Heart left ventricle (tissue), 16 donors: ENCODE data around the gene KIAA0753. TPM values are rescaled to one million over a fixed set of nuclear protein-coding genes. Genes with fewer than 3 reads are reported as not detected.

Experiments used
- ATAC-seq, 4 donors: fragments of 200-7000 bp; cut with Tn5 transposase; one replicate each; pipeline ENCODE4 v1.9.1; 2020 to 2022; ENCODE audit warnings: moderate library complexity in 4 of 4, mild to moderate bottlenecking in 3 of 4, moderate number of reproducible peaks in 1 of 4
- DNase-seq, 5 donors: peaks; one replicate each; pipeline ENCODE4 v3.0.0-alpha.2; 2020
- H3K27ac ChIP-seq, 12 donors: fragments of 200-600 bp; sonication (generic) in 4 of 12; one replicate each; pipeline versions ENCODE4 v1.5.0 to v1.8.0; 2016 to 2022; ENCODE audit warnings: mild to moderate bottlenecking in 2 of 12
- H3K27me3 ChIP-seq, 9 donors: fragments of 200-600 bp; sonication (generic) in 2 of 9; one replicate each; pipeline versions ENCODE4 v1.5.1 to v1.8.0; 2016 to 2022; ENCODE audit warnings: mild to moderate bottlenecking in 3 of 9
- H3K36me3 ChIP-seq, 9 donors: fragments of 200-600 bp; sonication (generic) in 2 of 9; one replicate each; pipeline versions ENCODE4 v1.5.0 to v1.8.0; 2018 to 2022; ENCODE audit warnings: mild to moderate bottlenecking in 2 of 9
- H3K4me1 ChIP-seq, 12 donors: fragments of 200-600 bp; sonication (generic) in 4 of 12; one replicate each; pipeline versions ENCODE4 v1.5.0 to v1.8.0; 2016 to 2022; ENCODE audit warnings: mild to moderate bottlenecking in 3 of 12
- H3K4me3 ChIP-seq, 12 donors: fragments of 200-600 bp; sonication (generic) in 4 of 12; one replicate each; pipeline versions ENCODE4 v1.5.0 to v1.8.0; 2017 to 2022; ENCODE audit warnings: mild to moderate bottlenecking in 9 of 12, moderate library complexity in 4 of 12
- H3K9me3 ChIP-seq, 12 donors: fragments of 200-600 bp; sonication (generic) in 4 of 12; one replicate each; pipeline versions ENCODE4 v1.5.0 to v1.8.0; 2016 to 2022; ENCODE audit warnings: mild to moderate bottlenecking in 1 of 12
- CTCF ChIP-seq, 12 donors: fragments of 200-600 bp; sonication (generic) in 4 of 12; IDR thresholded peaks; one replicate each; pipeline versions ENCODE4 v1.5.0 to v1.8.0; 2018 to 2022; ENCODE audit warnings: antibody characterized with exemption in 12 of 12, mild to moderate bottlenecking in 5 of 12
- POLR2A ChIP-seq, 2 donors: fragments of 450-650 bp; IDR thresholded peaks; one replicate each; pipeline ENCODE4 v1.6.1; 2017; ENCODE audit warnings: antibody characterized with exemption in 2 of 2, mild to moderate bottlenecking in 2 of 2, moderate library complexity in 2 of 2
- WGBS, 4 donors: extraction: QIAGEN DNeasy Blood & Tissue Kit in 2 of 4; methylation state at CpG; one replicate each; pipeline versions ENCODE4 v1.1.5 to v1.1.7; 2013 to 2018; 5-methylcytosine and 5-hydroxymethylcytosine counted together
- intact Hi-C, 10 donors: fragments of 100-400 bp; cut with DNase I; formaldehyde crosslinking; loops; one replicate each; pipeline versions ENCODE4 v1.11.1 to v1.14.2; 2022
- polyA plus RNA-seq, 2 donors: library from polyadenylated mRNA; stranded (reverse); fragments of 200-250 nt; gene quantifications; one replicate each; pipeline ENCODE4 v1.2.3, GENCODE V29; 2013
- total RNA-seq, 9 donors: library from RNA; depleted of rRNA in 2 of 9; stranded (reverse); fragments of >200 nt in 2 of 9; fragmentation: NEBNext Ultra II Directional in 3 of 9; extraction: Animal tissue kit (Norgen Biotek cat#: 25700) in 3 of 9; gene quantifications; one replicate each; pipeline versions ENCODE4 v1.1.0 to v1.2.4, GENCODE V29; 2016 to 2023
- donor health status: ischemic (EF 13 %, LVEDD 7.1; RV severe dilation, severe dysfunction).
- donor health status: healthy with polysubstance abuse.
- donor health status: DM: no; HTN: yes; CAD: no.
- donor health status: DM: no; HTN: no; CAD: no.
- donor health status: ischemic (EF 25% LVEDD 6.9; RV normal size, moderate dysfunction).
- donor health status: ischemic (EF 25% LVEDD 5.7; RV mildly dilated, moderate dysfunction).
- donor health status: healthy.
- donor health status: DM: yes; HTN: yes; CAD: no.
- donor health status: ischemic (EF 35%, LVEDD 5.7; RV mildly dilated, moderate dysfunction).
- donor health status: nonischemic (EF 11% LVEDD 7.7; RV severe dilation, severe dysfunction).
- donor health status: DM: yes; HTN: yes; CAD: no.
- donor health status: PGD.
- donor health status: ischemic (EF 29% LVEDD 5.4; RV normal size, mild dysfunction).
- donor health status: nonischemic (EF 23%, LVEDD 6.1; RV moderate dilation, normal function).

The KIAA0753 gene
- total and polyA plus RNA-seq, 11 donors, result 2.7 to 10.2 (median 5.0) TPM

- 96 to 99% (median 98%) methylated on average over 3 of the region's 3 CpGs for WGBS, 4 donors
- ATAC-seq (no peak), DNase-seq (no peak)
- H3K4me1 ChIP-seq, result no peaks in the 10 kb centered on the region
- no peak for TF ChIP-seq POLR2A (IDR thresholded peaks at IDR 0.05)
- TF ChIP-seq CTCF (IDR thresholded peaks at IDR 0.05), result no peak
- intact Hi-C loops, result no loop called here
- no peaks in the 10 kb centered on the region for H3K27me3 ChIP-seq
- no peaks in the 10 kb centered on the region for H3K9me3 ChIP-seq
- peaks cover 0 to 98% (median 83%) of the 10 kb centered on the region in 9 donors for H3K36me3 ChIP-seq
- no peak overlapping the region for H3K4me3 ChIP-seq
- H3K27ac ChIP-seq, result no peak overlapping the region
Observed at GRCh38 chr17:6623941-6624340, 16.6 kb downstream of the KIAA0753 start.

GRCh38 chr17:6611231-6611630 lies 29.3 kb downstream of the KIAA0753 start:
- 92 to 100% (median 97%) methylated on average over 4 of the region's 4 CpGs for WGBS, 4 donors
- no peaks in the 10 kb centered on the region for H3K27me3 ChIP-seq
- no peak for DNase-seq
- H3K4me3 ChIP-seq, result no peak overlapping the region
- no peaks in the 10 kb centered on the region for H3K9me3 ChIP-seq
- no peak overlapping the region for H3K27ac ChIP-seq
- no peak for ATAC-seq
- peaks cover 0 to 92% (median 70%) of the 10 kb centered on the region in 9 donors for H3K36me3 ChIP-seq
- no peaks in the 10 kb centered on the region for H3K4me1 ChIP-seq
- intact Hi-C loops, result no loop called here
- no peak for TF ChIP-seq POLR2A (IDR thresholded peaks at IDR 0.05)
- no peak for TF ChIP-seq CTCF (IDR thresholded peaks at IDR 0.05)

- intact Hi-C loops, result no loop called here
- Histone ChIP-seq H3K4me1 (no peaks in the 10 kb centered on the region), H3K27ac (no peak overlapping the region), H3K9me3 (no peaks in the 10 kb centered on the region), H3K36me3 (peaks cover 0 to 93% (median 78%) of the 10 kb centered on the region in 9 donors), H3K27me3 (no peaks in the 10 kb centered on the region), H3K4me3 (no peak overlapping the region)
- 95 to 99% (median 97%) methylated on average over 5 of the region's 5 CpGs for WGBS, 4 donors
- DNase-seq, result no peak
- TF ChIP-seq CTCF (IDR thresholded peaks at IDR 0.05) (no peak), POLR2A (IDR thresholded peaks at IDR 0.05) (no peak)
- no peak for ATAC-seq
Observed at GRCh38 chr17:6610011-6610410, 30.5 kb downstream of the KIAA0753 start.

- Histone ChIP-seq H3K36me3 (peaks cover 0 to 94% (median 87%) of the 10 kb centered on the region in 9 donors), H3K27me3 (no peaks in the 10 kb centered on the region), H3K4me1 (peaks cover 0 to 4% (median 0%) of the 10 kb centered on the region in 12 donors), H3K9me3 (no peaks in the 10 kb centered on the region), H3K4me3 (no peak overlapping the region), H3K27ac (no peak overlapping the region)
- intact Hi-C loops, result no loop called here
- DNase-seq, result no peak
- ATAC-seq, result no peak
- TF ChIP-seq POLR2A (IDR thresholded peaks at IDR 0.05) (no peak), CTCF (IDR thresholded peaks at IDR 0.05) (no peak)
- WGBS, 4 donors, result 93 to 95% (median 95%) methylated on average over 3 of the region's 3 CpGs
Observed at GRCh38 chr17:6608321-6608720, 32.2 kb downstream of the KIAA0753 start.
